Measurements from ENCODE around the gene CPSF6. TPM values are rescaled to one million over a fixed set of nuclear protein-coding genes. Genes with fewer than 3 reads are reported as not detected.

CPSF6 gene
- total and polyA plus RNA-seq, 7 donors: 15.0 to 96.0 (median 33.5) TPM

- no peak for DNase-seq
- H3K4me1 ChIP-seq: no peaks in the 10 kb centered on the region
- no peak overlapping the region for H3K27ac ChIP-seq
- no peak overlapping the region for H3K4me3 ChIP-seq
- TF ChIP-seq POLR2A (IDR thresholded peaks at IDR 0.05) (no peak), POLR2AphosphoS5 (IDR thresholded peaks at IDR 0.05) (no peak), EP300 (IDR thresholded peaks at IDR 0.05) (no peak), CTCF (IDR thresholded peaks at IDR 0.05) (no peak)
- H3K36me3 ChIP-seq: no peaks in the 10 kb centered on the region
- WGBS, 2 donors: 94 to 95% methylated on average over 2 of the region's 2 CpGs
- intact Hi-C loops (cut with DNase I): no loop called here
- H3K27me3 ChIP-seq: no peaks in the 10 kb centered on the region
- peaks cover 0 to 4% (median 0%) of the 10 kb centered on the region in 4 donors for H3K9me3 ChIP-seq
Measured at GRCh38 chr12:69318225-69318624, 78.9 kb downstream of the CPSF6 start.

- no peaks in the 10 kb centered on the region for H3K4me1 ChIP-seq
- intact Hi-C loops (cut with DNase I): no loop called here
- peaks cover 0 to 4% (median 0%) of the 10 kb centered on the region in 4 donors for H3K9me3 ChIP-seq
- no peaks in the 10 kb centered on the region for H3K27me3 ChIP-seq
- no peak for TF ChIP-seq EP300 (IDR thresholded peaks at IDR 0.05)
- no peak for TF ChIP-seq POLR2A (IDR thresholded peaks at IDR 0.05)
- no peak for TF ChIP-seq CTCF (IDR thresholded peaks at IDR 0.05)
- no peak for TF ChIP-seq POLR2AphosphoS5 (IDR thresholded peaks at IDR 0.05)
- 79 to 94% methylated on average over 1 of the region's 1 CpG for WGBS, 2 donors
- no peak overlapping the region for H3K4me3 ChIP-seq
- no peaks in the 10 kb centered on the region for H3K36me3 ChIP-seq
- no peak overlapping the region for H3K27ac ChIP-seq
- DNase-seq: no peak
Measured at GRCh38 chr12:69321351-69321750, 82.0 kb downstream of the CPSF6 start.

Other genes with a start within 250 kb of the CPSF6 start
- gene LYZ, start 108.8 kb downstream of the CPSF6 start, total RNA-seq: 10 to 100 TPM; 28.0 to 70.6 (median 40.0) TPM
- 100 to 1,000 TPM; 108 to 652 (median 213) TPM for gene LYZ, start 108.8 kb downstream of the CPSF6 start, polyA plus RNA-seq
- 10 to 100 TPM; 13.3 to 61.2 (median 29.7) TPM for gene YEATS4, start 120.2 kb downstream of the CPSF6 start, total RNA-seq
- gene YEATS4, start 120.2 kb downstream of the CPSF6 start, polyA plus RNA-seq: 10 to 100 TPM; 16.6 to 19.8 (median 18.9) TPM
- 10 to 100 TPM; 33.8 to 48.4 (median 40.3) TPM for gene FRS2, start 230.8 kb downstream of the CPSF6 start, total RNA-seq
- gene FRS2, start 230.8 kb downstream of the CPSF6 start, polyA plus RNA-seq: 10 to 100 TPM in 2 of 3 donors, 1 to 10 TPM in 1; 7.6 to 18.0 (median 11.4) TPM

All from sigmoid colon (tissue), 7 donors.